Inferior parietal cortex (tissue), 1 donor: Measurements from ENCODE around the gene SAMD7.

Experiments used
- DNase-seq: peaks from one replicate; pipeline ENCODE4 v3.0.0-alpha.2; 2016; ENCODE audit errors: extremely low spot score

Gene SAMD7

GRCh38 chr3:169907944-169908343 is 3.4 kb upstream of the SAMD7 start:
- DNase-seq, result no peak

GRCh38 chr3:169913323-169913722 is 2.0 kb downstream of the SAMD7 start:
- DNase-seq, result no peak

- no peak for DNase-seq
These were observed 2.9 kb downstream of the SAMD7 start for GRCh38 chr3:169914321-169914720.

- DNase-seq, result no peak
These were observed 11.8 kb downstream of the SAMD7 start for GRCh38 chr3:169923189-169923588.

- no peak for DNase-seq
These were observed 12.5 kb downstream of the SAMD7 start for GRCh38 chr3:169923831-169924230.

- DNase-seq, result no peak
These were observed 18.6 kb downstream of the SAMD7 start for GRCh38 chr3:169929830-169930519.

GRCh38 chr3:169930843-169931242 is 19.5 kb downstream of the SAMD7 start:
- DNase-seq, result no peak

GRCh38 chr3:169931747-169932520 is 20.6 kb downstream of the SAMD7 start:
- DNase-seq, result no peak

- no peak for DNase-seq
These were observed 27.9 kb downstream of the SAMD7 start for GRCh38 chr3:169939320-169939719.

GRCh38 chr3:169939751-169940150 is 28.4 kb downstream of the SAMD7 start:
- no peak for DNase-seq

GRCh38 chr3:169940470-169941181 is 29.3 kb downstream of the SAMD7 start:
- DNase-seq, result no peak

- DNase-seq, result peak; percentile 9
These were observed 33.9 kb downstream of the SAMD7 start for GRCh38 chr3:169945313-169945712.

- no peak for DNase-seq
These were observed 35.0 kb downstream of the SAMD7 start for GRCh38 chr3:169946336-169946735.

- DNase-seq, result no peak
These were observed 37.4 kb downstream of the SAMD7 start for GRCh38 chr3:169948559-169949448.

GRCh38 chr3:169952045-169952444 is 40.7 kb downstream of the SAMD7 start:
- DNase-seq, result no peak

GRCh38 chr3:169953462-169954141 is 42.2 kb downstream of the SAMD7 start:
- no peak for DNase-seq

GRCh38 chr3:169954142-169954756 is 42.9 kb downstream of the SAMD7 start:
- no peak for DNase-seq

- no peak for DNase-seq
These were observed 44.0 kb downstream of the SAMD7 start for GRCh38 chr3:169955406-169955805.

- no peak for DNase-seq
These were observed 52.8 kb downstream of the SAMD7 start for GRCh38 chr3:169964176-169964575.

- peak; percentile 66 for DNase-seq
These were observed 54.4 kb downstream of the SAMD7 start for GRCh38 chr3:169965562-169966427.
